Calu3 (cell line): ENCODE measurements around the gene ARMH3. TPM values are rescaled to one million over a fixed set of nuclear protein-coding genes. Genes with fewer than 3 reads are reported as not detected.

Source experiments
- BruUV-seq: library from RNA; stranded (reverse); fragments of 400-500 nt; replicated peaks from 2 replicates; lab custom pipeline; 2021; lab: Mats Ljungman, UMichigan
- CTCF ChIA-PET: fragments of 300-600 bp; sonication (Branson Sonifier 250); formaldehyde crosslinking; loops from one replicate; lab custom pipeline; 2022; ENCODE audit warnings: antibody characterized with exemption; lab: Charles Lee
- DNase-seq: peaks from one replicate; pipeline ENCODE4 v3.0.0; 2022
- H3K27ac Mint-ChIP-seq: one replicate; pipeline ENCODE4 v1.8.0; 2022; ENCODE audit warnings: mixed read lengths; ENCODE audit not compliant: unreplicated experiment
- H3K27me3 Mint-ChIP-seq: one replicate; pipeline ENCODE4 v1.8.0; 2022; ENCODE audit warnings: mixed read lengths; ENCODE audit not compliant: unreplicated experiment
- H3K36me3 Mint-ChIP-seq: one replicate; pipeline ENCODE4 v1.8.0; 2022; ENCODE audit warnings: mild to moderate bottlenecking, moderate library complexity, mixed read lengths; ENCODE audit not compliant: insufficient read depth, unreplicated experiment
- H3K4me1 Mint-ChIP-seq: one replicate; pipeline ENCODE4 v1.8.0; 2022; ENCODE audit warnings: mild to moderate bottlenecking, low read depth, mixed read lengths; ENCODE audit not compliant: unreplicated experiment
- H3K4me3 Mint-ChIP-seq: one replicate; pipeline ENCODE4 v1.8.0; 2022; ENCODE audit warnings: mild to moderate bottlenecking, low read depth, moderate library complexity, mixed read lengths; ENCODE audit not compliant: unreplicated experiment
- H3K9me3 Mint-ChIP-seq: one replicate; pipeline ENCODE4 v1.8.0; 2022; ENCODE audit warnings: low read depth, mixed read lengths; ENCODE audit not compliant: unreplicated experiment
- intact Hi-C: fragments of 100-400 bp; cut with micrococcal nuclease; formaldehyde crosslinking; loops from one replicate; pipeline ENCODE4 v1.10.0; 2022; ENCODE audit not compliant: unreplicated experiment
- total RNA-seq: library from RNA; stranded (reverse); gene quantifications from 2 replicates; pipeline ENCODE4 v1.2.3, GENCODE V29; 2022
- TF ChIP-seq, protein P1 (sequence below): fragments of 200-600 bp; IDR thresholded peaks from one replicate; pipeline ENCODE4 v1.8.0; 2022; ENCODE audit warnings: antibody characterized with exemption; ENCODE audit not compliant: unreplicated experiment

The ARMH3 gene
- total RNA-seq, 1 experiment from 2014 or later: 14.1 TPM

DNA sequence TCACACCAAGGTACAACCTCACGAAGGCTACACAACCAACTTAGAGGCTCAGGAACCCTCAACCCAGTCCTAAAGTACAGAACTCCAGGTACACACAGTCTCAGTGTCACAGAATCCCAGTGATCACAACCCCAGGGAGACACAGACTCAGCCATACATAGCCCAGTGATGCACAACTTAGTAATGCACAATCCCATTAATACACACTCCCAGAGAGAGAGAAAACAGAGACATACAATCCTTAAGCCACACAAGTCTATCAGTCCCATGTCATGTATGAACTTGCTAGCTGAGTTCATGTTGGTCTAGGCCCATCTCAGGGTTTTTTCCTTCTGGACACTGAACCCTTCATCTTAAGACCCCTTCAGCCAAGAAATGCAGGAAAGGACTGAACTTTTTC, 217.0 kb downstream of the ARMH3 start:
- BruUV-seq: no TSS peak
- peaks cover 17% of the 10 kb centered on the region for H3K4me1 Mint-ChIP-seq
- TF ChIP-seq, protein P1, sequence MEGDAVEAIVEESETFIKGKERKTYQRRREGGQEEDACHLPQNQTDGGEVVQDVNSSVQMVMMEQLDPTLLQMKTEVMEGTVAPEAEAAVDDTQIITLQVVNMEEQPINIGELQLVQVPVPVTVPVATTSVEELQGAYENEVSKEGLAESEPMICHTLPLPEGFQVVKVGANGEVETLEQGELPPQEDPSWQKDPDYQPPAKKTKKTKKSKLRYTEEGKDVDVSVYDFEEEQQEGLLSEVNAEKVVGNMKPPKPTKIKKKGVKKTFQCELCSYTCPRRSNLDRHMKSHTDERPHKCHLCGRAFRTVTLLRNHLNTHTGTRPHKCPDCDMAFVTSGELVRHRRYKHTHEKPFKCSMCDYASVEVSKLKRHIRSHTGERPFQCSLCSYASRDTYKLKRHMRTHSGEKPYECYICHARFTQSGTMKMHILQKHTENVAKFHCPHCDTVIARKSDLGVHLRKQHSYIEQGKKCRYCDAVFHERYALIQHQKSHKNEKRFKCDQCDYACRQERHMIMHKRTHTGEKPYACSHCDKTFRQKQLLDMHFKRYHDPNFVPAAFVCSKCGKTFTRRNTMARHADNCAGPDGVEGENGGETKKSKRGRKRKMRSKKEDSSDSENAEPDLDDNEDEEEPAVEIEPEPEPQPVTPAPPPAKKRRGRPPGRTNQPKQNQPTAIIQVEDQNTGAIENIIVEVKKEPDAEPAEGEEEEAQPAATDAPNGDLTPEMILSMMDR: no peak

DNA sequence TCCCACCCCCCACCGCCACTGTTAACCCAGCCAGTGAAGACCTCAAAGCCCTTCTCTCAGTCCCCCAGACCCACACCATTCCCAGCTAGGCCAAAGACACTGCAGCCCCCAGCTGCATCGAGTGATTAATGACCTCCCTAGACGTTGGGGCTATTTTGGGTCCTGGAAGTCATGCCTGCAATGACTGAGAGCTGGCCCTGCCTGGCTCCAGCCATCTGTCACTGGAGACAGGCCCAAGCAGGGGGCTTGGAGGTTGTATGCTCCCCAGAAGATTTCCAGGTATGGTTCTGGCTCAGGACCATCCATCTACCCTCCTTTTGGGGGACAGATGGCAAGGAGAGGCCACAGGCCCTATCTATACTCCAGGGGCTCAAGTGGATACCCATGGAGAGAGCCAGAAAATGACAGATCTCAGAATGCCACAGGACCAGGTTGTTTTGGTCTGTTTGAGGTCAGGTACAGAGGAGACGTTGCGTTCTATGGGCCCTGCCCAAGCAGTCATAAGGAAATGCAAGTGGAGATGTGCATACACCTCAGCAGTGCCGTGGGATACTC, 217.5 kb downstream of the ARMH3 start:
- Mint-ChIP-seq H3K4me3 (no peak overlapping the region), H3K9me3 (no peaks in the 10 kb centered on the region), H3K27ac (no peak overlapping the region), H3K4me1 (peaks cover 17% of the 10 kb centered on the region), H3K36me3 (peaks cover 14% of the 10 kb centered on the region), H3K27me3 (no peaks in the 10 kb centered on the region)
- CTCF ChIA-PET: interaction anchor here (0.7 kb wide), 1 partner anchor 41 kb away, joined by 3 read pairs; no protein-coding TSS in a partner anchor
- TF ChIP-seq, protein P1: no peak
- DNase-seq: no peak
- intact Hi-C loops: no loop called here
- no TSS peak for BruUV-seq

More for the DNA sequence above, 217.0 kb downstream of the ARMH3 start:
- no peaks in the 10 kb centered on the region for H3K9me3 Mint-ChIP-seq
- H3K27me3 Mint-ChIP-seq: no peaks in the 10 kb centered on the region
- CTCF ChIA-PET: interaction anchor here (0.6 to 3.2 kb wide), 4 partner anchors 26 to 208 kb away, joined by 3 to 47 read pairs (median 4); no protein-coding TSS in a partner anchor
- intact Hi-C loops: no loop called here
- H3K36me3 Mint-ChIP-seq: peaks cover 17% of the 10 kb centered on the region
- peak overlapping the region; percentile 66 for H3K4me3 Mint-ChIP-seq
- no peak for DNase-seq
- no peak overlapping the region for H3K27ac Mint-ChIP-seq

DNA sequence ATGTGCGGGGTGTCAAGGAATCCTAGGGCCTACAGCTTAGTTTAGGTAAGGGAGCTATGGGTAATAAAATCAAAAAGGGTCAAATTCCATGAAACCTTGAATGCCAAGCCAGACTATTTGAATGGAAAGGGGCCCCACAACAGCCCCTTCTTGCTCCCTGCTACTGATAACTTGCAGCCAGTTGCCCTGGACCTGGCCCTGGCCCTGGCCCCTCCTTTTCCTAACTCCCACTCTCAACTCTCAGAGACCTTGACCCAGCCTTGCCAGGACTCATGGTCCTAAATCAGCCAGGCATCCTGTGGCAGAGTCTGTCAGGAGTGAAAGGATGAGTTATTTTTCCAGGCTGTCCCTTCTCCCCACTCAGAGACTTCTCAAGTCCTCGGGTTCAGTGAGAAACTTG, 218.2 kb downstream of the ARMH3 start:
- TF ChIP-seq, protein P1: no peak
- no peak for DNase-seq
- no TSS peak for BruUV-seq
- CTCF ChIA-PET: no interaction called here
- Mint-ChIP-seq H3K27ac (no peak overlapping the region), H3K4me3 (no peak overlapping the region), H3K9me3 (no peaks in the 10 kb centered on the region), H3K36me3 (peaks cover 9% of the 10 kb centered on the region), H3K27me3 (no peaks in the 10 kb centered on the region), H3K4me1 (peaks cover 17% of the 10 kb centered on the region)
- intact Hi-C loops: no loop called here

DNA sequence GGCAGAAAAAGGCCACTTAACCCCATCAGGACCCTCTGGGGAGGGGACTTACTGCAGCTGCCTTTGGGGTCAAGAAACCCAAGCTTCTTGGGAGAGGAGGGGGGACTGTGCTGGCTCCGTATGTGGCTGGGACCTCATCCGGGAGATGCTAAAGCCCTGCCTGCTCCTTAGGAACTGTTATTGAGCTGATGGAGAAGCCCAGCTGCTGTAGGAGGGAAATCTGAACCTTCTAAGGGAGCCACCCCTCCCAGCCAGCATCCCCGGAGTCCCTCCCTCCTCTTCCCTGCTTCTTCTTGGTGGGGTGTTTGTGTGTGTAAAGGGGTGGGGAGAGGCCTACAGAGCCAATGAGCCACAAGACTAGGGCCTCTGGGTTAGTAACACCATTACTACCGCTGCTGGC, 220.6 kb downstream of the ARMH3 start:
- intact Hi-C loops: no loop called here
- TF ChIP-seq, protein P1: no peak
- H3K4me1 Mint-ChIP-seq: peaks cover 25% of the 10 kb centered on the region
- no TSS peak for BruUV-seq
- no peaks in the 10 kb centered on the region for H3K27me3 Mint-ChIP-seq
- no peak overlapping the region for H3K4me3 Mint-ChIP-seq
- no peak overlapping the region for H3K27ac Mint-ChIP-seq
- H3K36me3 Mint-ChIP-seq: peaks cover 13% of the 10 kb centered on the region
- no peaks in the 10 kb centered on the region for H3K9me3 Mint-ChIP-seq
- no peak for DNase-seq
- CTCF ChIA-PET: interaction anchor here (0.6 to 0.9 kb wide), 5 partner anchors 16 to 224 kb away, joined by 3 to 10 read pairs (median 4); no protein-coding TSS in a partner anchor
